ENCODE results near the gene MRPL41. TPM values are rescaled to one million over a fixed set of nuclear protein-coding genes. Genes with fewer than 3 reads are reported as not detected.
"Not testable (repeated sequence)": the region's sequence is repeated elsewhere in the genome, so short reads cannot be mapped to it uniquely, and the experiment has no call there.

Gene MRPL41
- polyA plus RNA-seq, 2 of the 4 experiments (the other 2 are of a cell fraction): 19.7 to 54.4 TPM

DNA sequence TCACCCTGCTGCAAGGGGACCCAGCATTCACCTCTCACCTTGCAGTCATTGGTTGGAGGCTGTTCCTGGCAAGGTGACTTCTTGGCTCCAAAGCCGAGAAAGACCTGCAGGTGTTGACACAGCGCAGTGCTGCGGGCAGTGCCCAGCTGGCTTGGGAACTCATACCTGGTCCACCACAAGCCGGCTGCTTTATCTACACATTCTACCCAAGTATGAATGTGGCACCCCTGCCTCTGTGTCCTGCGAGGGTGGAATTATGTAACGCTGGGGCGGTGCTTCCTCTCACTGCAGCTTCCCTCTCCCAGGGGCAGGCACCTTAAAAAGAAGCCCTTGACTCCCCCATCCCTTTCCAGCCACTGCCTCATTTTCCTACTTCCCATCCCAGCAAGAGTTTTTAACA is 41.1 kb downstream of the MRPL41 start:
- CTCF ChIA-PET: interaction anchor here (0.9 to 18.5 kb wide), 3 partner anchors 9 to 18 kb away, joined by 4 to 175 read pairs (median 6); partner anchors contain the start of gene DPH7
- no peak overlapping the region for H3K4me2 ChIP-seq
- TF ChIP-seq, protein P1, sequence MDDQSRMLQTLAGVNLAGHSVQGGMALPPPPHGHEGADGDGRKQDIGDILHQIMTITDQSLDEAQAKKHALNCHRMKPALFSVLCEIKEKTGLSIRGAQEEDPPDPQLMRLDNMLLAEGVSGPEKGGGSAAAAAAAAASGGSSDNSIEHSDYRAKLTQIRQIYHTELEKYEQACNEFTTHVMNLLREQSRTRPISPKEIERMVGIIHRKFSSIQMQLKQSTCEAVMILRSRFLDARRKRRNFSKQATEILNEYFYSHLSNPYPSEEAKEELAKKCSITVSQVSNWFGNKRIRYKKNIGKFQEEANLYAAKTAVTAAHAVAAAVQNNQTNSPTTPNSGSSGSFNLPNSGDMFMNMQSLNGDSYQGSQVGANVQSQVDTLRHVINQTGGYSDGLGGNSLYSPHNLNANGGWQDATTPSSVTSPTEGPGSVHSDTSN (IDR thresholded peaks at IDR 0.05): no peak
- no peak for TF ChIP-seq POLR2A (IDR thresholded peaks at IDR 0.05; ENCODE audit: low read length)
- no peak for TF ChIP-seq CHD4 (IDR thresholded peaks at IDR 0.05; ENCODE audit: borderline replicate concordance)
- no peak for TF ChIP-seq RFX5 (IDR thresholded peaks at IDR 0.05)
- TF ChIP-seq ZC3H11A (IDR thresholded peaks at IDR 0.05): no peak
- TF ChIP-seq SREBF2 (IDR thresholded peaks at IDR 0.05): no peak
- TF ChIP-seq ZFP36 (IDR thresholded peaks at IDR 0.05; ENCODE audit: borderline replicate concordance, partially characterized antibody): no peak
- TF ChIP-seq CHD2 (IDR thresholded peaks at IDR 0.05; ENCODE audit: low read length, partially characterized antibody): no peak
- no peak for TF ChIP-seq MYC (IDR thresholded peaks at IDR 0.05; ENCODE audit: borderline replicate concordance, low read length)
- no peak for TF ChIP-seq NR3C1 (IDR thresholded peaks at IDR 0.05)
- no peak for TF ChIP-seq FOXS1 (CRISPR knock-in tag; IDR thresholded peaks at IDR 0.05)
- TF ChIP-seq ZNF302 (CRISPR knock-in tag; IDR thresholded peaks at IDR 0.05): no peak
- TF ChIP-seq HOXB5 (CRISPR knock-in tag; IDR thresholded peaks at IDR 0.05): no peak
- TF ChIP-seq HOXA7 (CRISPR knock-in tag; IDR thresholded peaks at IDR 0.05): no peak
- TF ChIP-seq, protein P2, sequence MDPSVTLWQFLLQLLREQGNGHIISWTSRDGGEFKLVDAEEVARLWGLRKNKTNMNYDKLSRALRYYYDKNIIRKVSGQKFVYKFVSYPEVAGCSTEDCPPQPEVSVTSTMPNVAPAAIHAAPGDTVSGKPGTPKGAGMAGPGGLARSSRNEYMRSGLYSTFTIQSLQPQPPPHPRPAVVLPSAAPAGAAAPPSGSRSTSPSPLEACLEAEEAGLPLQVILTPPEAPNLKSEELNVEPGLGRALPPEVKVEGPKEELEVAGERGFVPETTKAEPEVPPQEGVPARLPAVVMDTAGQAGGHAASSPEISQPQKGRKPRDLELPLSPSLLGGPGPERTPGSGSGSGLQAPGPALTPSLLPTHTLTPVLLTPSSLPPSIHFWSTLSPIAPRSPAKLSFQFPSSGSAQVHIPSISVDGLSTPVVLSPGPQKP (IDR thresholded peaks at IDR 0.05; ENCODE audit: low read depth, low read length): no peak
- no peak for TF ChIP-seq EP300 (IDR thresholded peaks at IDR 0.05)
- H3K9me3 ChIP-seq: no peaks in the 10 kb centered on the region
- DNase-seq (ENCODE audit: low read depth in 1 of 2, low spot score in 1 of 2) (no peak), FAIRE-seq (no peak), ATAC-seq (no peak)
- H3K4me3 ChIP-seq: no peak overlapping the region
- peaks cover 15% of the 10 kb centered on the region; the same call in 1 of the 3 replicates for H3K4me1 ChIP-seq
- 81% methylated on average over 7 of the region's 7 CpGs for WGBS (ENCODE audit: missing lambda C conversion rate)
- H3K27ac ChIP-seq: no peak overlapping the region
- POLR2A ChIA-PET: no interaction called here

DNA sequence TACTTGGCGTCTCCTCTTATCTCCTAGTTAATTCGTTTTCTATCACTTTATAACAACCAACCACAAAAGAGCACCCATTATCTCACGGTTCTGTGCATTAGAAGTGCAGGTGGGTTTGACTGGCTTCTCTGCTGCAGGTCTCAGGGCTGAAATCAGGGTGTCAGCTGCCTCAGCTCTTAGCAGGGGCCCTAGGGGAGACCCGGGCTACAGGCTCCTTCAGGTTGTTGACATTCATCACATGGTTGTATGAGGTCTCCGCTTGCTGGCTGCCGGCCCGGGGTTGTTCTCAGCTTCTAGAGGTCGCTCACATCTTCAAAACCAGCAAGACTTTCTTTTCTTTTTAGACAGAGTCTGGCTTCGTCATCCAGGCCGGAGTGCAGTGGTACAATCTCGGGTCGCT is 41.5 kb downstream of the MRPL41 start:
- H3K4me2 ChIP-seq: no peak overlapping the region
- 81% methylated on average over 12 of the region's 12 CpGs for WGBS (ENCODE audit: missing lambda C conversion rate)
- POLR2A ChIA-PET: no interaction called here

DNA sequence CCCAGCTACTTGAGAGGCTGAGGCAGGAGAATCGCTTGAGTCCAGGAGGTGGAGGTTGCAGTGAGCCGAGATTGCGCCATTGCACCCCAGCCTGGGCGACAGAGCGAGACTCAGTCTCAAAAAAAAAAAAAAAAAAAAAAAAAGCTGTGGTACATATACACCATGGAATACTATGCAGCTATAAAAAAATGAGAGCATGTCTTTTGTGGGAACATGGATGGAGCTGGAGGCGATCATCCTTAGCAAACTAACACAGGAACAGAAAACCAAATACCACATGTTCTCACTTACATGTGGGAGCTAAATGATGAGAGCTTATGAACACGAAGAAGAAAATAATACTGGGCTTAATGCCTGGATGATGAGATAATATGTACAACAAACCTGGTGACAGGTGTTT is 44.9 kb downstream of the MRPL41 start:
- 75% methylated on average over 7 of the region's 7 CpGs for WGBS (ENCODE audit: missing lambda C conversion rate)
- DNase-seq (ENCODE audit: low read depth in 1 of 2, low spot score in 1 of 2); H3K27ac ChIP-seq; ATAC-seq; H3K4me1 ChIP-seq; FAIRE-seq; H3K4me2 ChIP-seq; H3K9me3 ChIP-seq; H3K4me3 ChIP-seq: not testable (repeated sequence)
- CTCF ChIA-PET: interaction anchor here (0.6 to 18.5 kb wide), 2 partner anchors 16 to 38 kb away, joined by 3 to 175 read pairs; partner anchors contain the start of gene DPH7
- POLR2A ChIA-PET: interaction anchor here (1.6 kb wide), 1 partner anchor 9 kb away, joined by 9 read pairs; the partner anchor contains the start of gene ARRDC1

More for the DNA sequence above, 41.5 kb downstream of the MRPL41 start:
- no peak for FAIRE-seq
- Histone ChIP-seq H3K4me1 (peaks cover 15% of the 10 kb centered on the region; the same call in 1 of the 3 replicates), H3K27ac (no peak overlapping the region), H3K9me3 (no peaks in the 10 kb centered on the region), H3K4me3 (no peak overlapping the region)
- ATAC-seq: no peak
- TF ChIP-seq NR3C1 (IDR thresholded peaks at IDR 0.05): no peak
- no peak for TF ChIP-seq TFCP2L1 (CRISPR knock-in tag; IDR thresholded peaks at IDR 0.05)
- no peak for TF ChIP-seq FOSB (CRISPR knock-in tag; IDR thresholded peaks at IDR 0.05)
- no peak for TF ChIP-seq POLR2A (IDR thresholded peaks at IDR 0.05; ENCODE audit: low read length)
- no peak for TF ChIP-seq NFE2L2 (conservative IDR thresholded peaks at IDR 0.05; ENCODE audit: low read length)
- TF ChIP-seq ZSCAN20 (CRISPR knock-in tag; IDR thresholded peaks at IDR 0.05): no peak
- no peak for TF ChIP-seq FOXS1 (CRISPR knock-in tag; IDR thresholded peaks at IDR 0.05)
- TF ChIP-seq KDM5A (IDR thresholded peaks at IDR 0.05): no peak
- no peak for DNase-seq (ENCODE audit: low read depth in 1 of 2, low spot score in 1 of 2)
- CTCF ChIA-PET: interaction anchor here (2.0 to 18.5 kb wide), 2 partner anchors 9 to 12 kb away, joined by 6 to 175 read pairs; partner anchors contain the start of gene DPH7
